CD4-positive, alpha-beta T cell treated with Interferon alpha-2 for 1 hour (primary cell): Measurements from ENCODE around the gene KCNJ6.

Experiments used
- DNase-seq, 2 donors: peaks; one replicate each; pipeline ENCODE4 v3.0.0-alpha.2; 2020 to 2022

Gene KCNJ6

GRCh38 chr21:37711836-37712568, 204.3 kb downstream of the KCNJ6 start:
- peak; percentile 11 to 12 for DNase-seq

DNA sequence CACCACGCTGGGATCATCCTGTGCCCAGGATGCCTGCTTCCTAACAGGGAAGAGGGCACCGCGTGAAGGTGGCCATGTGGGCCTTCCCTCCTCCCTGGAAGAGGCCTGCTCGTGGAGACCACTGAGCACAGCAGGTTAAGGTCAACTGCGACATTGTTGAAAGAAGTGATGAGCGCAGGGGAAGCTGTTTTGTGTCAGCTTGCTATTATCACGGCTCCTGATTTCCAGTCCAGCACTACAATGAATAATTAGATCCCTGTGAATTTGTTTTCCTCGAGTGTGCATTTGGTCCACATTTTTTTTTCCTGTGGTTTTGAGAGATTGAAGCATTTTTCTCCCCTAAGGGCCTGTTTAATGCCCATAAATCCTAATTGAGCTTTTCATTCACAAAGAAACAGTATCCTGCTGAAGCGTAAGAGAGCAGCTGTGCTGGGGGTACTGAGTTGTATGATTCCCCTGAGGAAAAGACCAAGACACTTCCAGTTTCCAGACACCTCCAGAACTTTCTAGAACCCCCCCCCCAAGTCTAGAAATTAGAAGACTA, 204.9 kb downstream of the KCNJ6 start:
- DNase-seq, result no peak

GRCh38 chr21:37710546-37711285, 205.5 kb downstream of the KCNJ6 start:
- DNase-seq, result no peak

- DNase-seq, result no peak
These were observed 211.5 kb downstream of the KCNJ6 start for GRCh38 chr21:37704751-37705150.

DNA sequence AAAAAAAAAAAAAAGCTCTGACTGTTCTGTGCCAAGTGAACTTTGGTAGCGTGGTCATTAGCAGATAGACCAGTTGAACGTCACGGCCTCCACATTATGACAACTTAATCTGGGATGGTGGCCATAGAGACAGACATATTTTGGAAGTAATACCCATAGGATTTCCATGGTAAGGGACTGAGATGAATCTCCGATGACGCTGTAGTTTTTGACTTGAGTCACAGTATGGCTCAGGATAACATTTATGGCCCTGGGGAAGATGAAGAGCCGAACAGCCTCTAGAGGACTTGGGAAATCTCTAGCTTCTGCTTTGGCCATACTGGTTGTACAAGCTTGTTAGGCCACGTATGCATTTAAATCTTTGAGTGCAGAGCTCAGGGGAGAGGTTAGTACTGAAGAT, 214.0 kb downstream of the KCNJ6 start:
- no peak for DNase-seq

DNA sequence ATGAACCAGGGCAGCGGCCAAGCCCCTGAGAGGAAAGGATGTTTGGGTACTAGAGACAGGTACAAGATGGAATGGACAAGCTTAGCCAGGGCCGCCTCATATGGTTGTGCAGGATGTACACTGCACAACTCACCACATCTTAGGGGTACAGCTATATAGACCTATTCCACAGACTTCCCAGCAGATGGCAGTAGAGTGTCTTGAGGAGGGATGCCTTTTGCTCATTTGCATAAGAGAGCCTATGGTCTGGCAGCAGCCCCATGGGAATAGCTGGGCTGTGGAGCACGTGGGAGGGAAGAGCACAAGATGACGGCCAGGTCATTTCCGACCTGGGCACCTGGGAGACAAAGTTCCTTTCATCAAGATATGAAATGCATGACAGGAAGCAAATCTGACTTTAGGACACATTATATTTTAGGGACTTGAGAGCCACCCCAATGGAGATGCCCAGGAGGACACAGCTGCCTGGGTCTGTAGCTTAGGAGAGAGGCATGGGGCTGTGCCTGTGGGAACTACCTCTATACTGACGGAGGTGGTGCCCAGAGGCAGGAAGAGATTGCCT, 215.5 kb downstream of the KCNJ6 start:
- peak in 1 of 2 donors; percentile 31 for DNase-seq

- DNase-seq, result no peak
These were observed 217.1 kb downstream of the KCNJ6 start for GRCh38 chr21:37699024-37699775.

DNA sequence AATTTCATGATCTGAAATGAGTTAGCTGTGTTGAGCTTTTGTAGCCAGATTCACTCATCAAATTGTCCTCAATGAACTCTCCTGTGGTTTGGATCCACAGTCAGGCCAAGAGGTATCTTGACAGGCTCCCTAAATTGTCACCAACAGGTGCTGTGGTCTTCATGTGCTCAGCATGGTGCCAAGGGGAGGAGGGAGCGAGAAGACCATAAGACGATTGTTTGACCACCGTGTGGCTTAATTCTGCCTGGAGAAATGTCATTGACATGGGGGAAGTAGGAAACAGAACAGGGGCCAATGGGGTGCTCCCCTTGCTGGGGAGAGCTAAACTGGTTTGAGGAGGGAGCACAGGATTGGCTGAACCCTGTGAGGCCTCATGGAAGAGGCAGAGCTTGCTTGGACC, 219.3 kb downstream of the KCNJ6 start:
- no peak for DNase-seq

GRCh38 chr21:37695111-37695510, 221.1 kb downstream of the KCNJ6 start:
- DNase-seq, result no peak

DNA sequence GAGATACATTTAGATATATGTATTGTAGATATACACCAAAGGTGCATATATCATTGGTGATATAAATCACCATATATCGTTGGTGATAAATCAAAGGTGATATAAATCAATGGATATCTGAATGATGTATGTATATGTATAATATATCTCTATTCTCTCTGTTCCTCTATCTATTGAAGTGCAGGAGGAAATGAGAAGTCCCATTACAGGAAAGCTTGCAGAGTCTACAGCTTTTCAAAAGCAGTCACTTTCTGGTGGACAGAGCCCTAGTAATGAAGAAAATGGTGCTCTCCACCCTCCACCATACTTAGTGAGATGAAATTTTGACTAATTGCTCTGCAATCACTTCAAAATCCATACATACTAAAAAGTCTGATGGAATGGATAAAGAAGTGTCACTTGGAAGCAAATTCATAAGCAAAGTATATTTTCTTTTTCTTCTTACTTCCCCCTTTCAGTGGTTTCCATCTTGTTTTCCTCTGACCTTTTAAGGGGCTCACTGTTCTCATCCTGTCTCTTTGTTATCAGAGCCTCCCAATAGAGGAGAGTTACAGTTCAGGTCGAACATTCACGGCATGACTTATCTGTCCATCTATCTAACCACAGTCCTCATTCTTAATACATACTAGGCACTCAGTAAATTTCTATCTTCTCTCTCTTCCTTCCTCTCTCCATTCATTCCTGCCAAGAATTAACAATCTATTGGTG, 227.2 kb downstream of the KCNJ6 start:
- DNase-seq, result no peak

DNA sequence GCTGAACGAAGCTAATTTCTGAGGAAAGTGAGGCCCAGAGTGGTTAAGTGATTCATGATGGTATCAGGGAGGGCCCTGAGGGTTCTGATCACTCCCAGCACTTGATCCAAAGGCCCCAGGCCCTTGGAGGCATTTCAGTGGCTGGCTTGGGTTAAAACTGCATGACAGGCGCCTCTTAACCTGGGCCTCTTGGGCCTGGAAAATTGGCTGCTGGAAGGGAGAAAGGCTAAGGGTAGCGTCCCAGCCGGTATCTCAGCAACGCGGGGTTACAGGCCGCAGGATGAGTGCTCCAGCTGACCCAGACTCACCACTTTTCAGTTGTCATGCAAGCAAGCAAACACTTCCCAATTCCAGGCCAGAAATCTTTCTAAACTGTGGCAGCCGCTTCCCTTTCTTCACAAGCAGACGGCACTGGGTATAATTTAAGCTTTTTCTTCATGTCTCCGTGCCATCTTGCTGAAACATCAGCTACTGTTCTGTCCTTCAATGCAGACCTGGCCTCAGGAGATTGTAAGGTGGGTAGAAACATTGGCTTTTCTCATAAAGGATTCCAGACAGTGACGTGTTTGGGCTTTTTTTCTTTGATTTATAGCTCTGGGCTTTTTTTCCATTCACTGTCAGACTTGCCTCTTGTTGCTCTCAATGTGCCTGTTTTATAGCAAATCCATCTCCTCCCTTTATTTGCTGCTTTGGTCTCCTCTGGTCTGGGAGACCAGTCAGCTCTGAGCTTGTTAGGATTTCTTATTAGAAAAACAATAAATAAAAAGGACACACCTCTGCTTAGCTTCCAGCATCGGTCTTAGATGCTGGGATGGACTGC, 229.1 kb downstream of the KCNJ6 start:
- DNase-seq, result no peak

DNA sequence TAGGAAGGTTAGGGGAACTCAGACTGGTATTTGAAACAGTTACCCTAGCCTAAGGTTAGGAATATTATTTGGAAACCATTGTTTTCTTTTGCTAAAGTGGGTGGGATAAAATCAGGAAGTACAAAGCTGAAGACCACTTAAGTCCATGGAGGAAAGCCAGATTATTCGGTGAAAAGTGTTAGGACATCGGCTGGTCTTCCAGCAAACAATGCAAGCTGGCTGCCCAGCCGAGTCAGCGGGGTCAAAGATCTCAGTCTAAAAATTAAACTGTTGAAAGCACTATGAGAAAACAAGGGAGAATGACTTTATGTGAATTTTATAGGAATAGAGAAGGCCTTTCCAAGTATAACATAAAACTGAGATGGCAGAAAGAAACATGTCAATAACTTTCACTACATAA, 231.7 kb downstream of the KCNJ6 start:
- no peak for DNase-seq

GRCh38 chr21:37684115-37684493, 232.2 kb downstream of the KCNJ6 start:
- no peak for DNase-seq

- DNase-seq, result no peak
These were observed 232.7 kb downstream of the KCNJ6 start for GRCh38 chr21:37683396-37684114.

GRCh38 chr21:37682966-37683365, 233.3 kb downstream of the KCNJ6 start:
- no peak for DNase-seq

DNA sequence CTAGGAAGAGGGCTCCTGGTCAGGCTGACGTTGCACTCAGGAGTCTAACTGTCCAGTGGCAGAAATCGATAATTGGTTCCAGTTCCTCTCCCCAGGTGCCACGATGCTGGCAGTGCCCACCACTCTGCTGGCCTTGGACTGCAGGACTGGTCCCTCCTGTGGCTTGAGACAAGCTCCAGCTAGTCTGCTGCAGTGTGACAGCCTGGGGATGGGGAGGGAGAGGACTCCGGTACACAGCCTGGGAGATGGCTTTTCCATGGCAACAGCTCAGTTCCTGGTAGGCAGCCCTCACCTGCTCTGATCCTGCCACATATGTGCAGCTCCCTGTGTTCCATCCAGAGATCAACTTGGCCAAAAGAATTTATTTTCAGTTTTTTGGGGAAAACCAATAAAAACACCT, 239.3 kb downstream of the KCNJ6 start:
- no peak for DNase-seq

DNA sequence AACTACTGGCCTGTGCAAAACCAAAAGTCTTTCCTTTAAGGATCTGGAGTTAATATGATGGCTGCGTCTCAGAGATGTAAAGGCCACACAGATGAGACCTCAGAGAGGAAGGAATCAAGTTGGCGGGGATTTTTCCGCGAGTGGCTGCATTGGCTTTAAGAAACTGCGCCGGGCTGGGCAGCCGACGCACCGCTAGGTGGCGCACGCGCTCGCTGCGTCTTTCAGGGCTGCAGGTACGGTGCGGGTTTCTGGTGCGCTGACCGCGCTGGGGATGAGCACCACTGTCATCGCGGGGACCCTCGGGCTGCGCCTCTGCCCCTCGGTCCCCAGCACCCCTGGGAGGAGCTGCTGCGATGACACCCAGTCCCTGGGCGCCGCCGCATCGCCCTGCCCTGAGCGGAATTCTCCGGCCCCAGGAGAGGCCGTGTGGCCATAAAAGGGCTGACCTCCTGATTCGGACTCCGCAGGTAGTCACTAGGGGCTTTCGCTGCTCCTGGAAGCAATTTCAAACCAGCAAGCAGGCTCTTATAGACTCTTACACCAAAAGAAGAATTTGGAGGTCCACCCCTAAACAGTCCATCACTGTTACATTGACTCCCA, 241.0 kb downstream of the KCNJ6 start:
- peak; percentile 29 to 51 for DNase-seq

DNA sequence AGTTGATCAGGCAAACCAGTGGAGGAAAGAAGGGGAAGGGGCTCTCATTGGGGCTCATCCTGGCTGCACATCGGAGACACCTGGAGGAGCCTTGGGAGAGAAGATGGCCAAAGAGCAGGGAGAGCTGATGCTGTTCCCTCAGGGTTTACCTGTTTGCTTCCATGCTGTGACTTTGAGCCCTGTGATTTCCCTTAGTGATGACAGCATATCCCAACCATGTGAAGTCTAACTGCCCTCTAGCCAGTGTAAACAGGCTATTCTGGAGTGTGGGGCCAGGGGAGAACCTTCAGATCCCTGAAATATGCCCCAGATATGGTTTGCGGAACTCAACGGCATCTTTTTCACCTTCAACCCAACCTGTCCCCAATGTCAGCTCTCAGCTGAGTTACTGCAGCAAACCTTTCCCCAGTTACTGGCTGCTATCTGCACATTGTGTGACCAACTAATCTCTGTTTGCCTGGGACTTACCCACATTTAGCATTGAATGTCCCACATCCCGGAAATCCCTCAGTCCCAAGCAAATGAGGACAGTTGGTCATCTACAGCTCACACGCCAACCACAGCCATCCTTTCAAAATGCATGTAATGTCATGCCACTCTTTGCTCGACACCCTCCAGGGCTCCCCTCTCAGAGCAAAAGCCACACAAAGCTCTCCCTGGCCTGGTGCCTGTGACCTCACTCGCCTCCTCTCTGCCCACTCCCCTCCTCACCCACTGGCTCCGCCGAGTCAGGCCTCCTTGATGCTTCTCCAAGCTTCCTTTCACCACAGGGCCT, 242.3 kb downstream of the KCNJ6 start:
- no peak for DNase-seq

GRCh38 chr21:37671381-37671780, 244.9 kb downstream of the KCNJ6 start:
- no peak for DNase-seq

DNA sequence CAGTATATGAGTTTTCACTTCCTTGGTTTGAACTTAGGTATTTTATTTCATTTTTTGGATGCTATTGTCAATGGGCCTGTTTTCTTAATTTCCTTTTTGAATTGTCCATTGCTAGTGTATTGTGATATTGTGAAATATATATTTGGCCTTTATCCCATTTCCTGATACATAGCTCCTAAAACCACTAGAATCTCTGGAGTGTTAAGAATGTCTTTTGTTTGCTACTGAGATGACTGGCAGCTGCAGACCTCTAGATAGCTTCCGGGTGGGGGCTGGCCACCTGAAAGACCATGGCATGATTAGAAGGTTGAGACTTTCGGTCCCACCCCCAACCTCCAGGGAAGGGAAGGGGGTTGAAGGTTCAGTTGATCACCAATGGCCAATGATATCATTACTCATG, 245.4 kb downstream of the KCNJ6 start:
- DNase-seq, result no peak
